ENCODE results near the gene SLC16A14.
A peak's percentile ranks its signal among the peaks of the same experiment; 100 is the strongest.

The SLC16A14 gene

GRCh38 chr2:230023313-230023712 is 45.4 kb downstream of the SLC16A14 start:
- no peak for DNase-seq

GRCh38 chr2:230019742-230020141 is 49.0 kb downstream of the SLC16A14 start:
- no peak for DNase-seq

DNA sequence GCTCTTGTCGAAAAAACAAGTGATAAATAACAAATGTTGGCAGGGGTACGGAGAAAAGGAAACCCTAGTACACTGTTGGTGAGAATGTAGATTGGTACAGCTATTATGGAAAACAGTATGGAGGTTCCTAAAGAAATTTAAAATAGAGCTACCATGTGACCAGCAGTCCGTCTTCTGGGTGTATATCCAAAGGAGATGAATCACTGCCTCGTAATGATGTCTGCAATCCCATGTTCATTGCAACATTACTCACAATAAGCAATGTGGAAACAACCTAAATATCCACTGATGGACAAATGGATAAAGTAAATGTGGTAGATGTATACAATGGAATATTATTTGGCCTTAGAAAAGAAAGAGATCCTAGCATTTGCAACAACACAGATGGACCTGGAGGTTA is 50.6 kb downstream of the SLC16A14 start:
- DNase-seq, result no peak

- DNase-seq, result no peak
These were observed 51.9 kb downstream of the SLC16A14 start for GRCh38 chr2:230016844-230017243.

DNA sequence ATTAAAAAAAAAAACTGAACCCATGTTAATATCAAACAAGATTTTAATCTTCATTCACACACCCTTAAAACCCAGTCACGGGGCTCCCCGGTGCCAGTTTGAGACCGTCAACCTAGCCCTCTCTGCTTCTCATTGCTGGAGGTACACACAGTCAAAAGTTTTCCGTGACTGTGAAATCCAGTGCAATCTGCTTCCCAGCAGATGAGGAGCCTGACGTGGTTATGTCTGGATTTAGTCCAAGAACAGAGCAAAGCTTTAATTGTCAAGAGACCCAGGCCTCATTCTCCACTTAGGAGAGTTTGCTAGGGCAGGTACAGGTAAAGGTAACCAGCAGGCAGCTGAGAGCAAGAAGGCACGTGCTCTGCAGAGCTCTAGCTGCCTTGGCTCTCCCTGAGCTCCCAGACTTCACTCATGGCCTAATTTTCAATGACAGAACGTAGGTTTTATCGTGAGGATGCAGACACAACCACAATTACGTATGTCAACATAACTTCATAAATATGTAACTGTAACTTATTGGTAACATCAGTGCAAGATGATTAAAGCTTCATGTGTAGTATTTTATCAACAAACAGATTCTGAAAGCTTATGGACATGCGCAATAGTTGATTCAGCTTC is 56.3 kb downstream of the SLC16A14 start:
- peak; percentile 12 for DNase-seq

DNA sequence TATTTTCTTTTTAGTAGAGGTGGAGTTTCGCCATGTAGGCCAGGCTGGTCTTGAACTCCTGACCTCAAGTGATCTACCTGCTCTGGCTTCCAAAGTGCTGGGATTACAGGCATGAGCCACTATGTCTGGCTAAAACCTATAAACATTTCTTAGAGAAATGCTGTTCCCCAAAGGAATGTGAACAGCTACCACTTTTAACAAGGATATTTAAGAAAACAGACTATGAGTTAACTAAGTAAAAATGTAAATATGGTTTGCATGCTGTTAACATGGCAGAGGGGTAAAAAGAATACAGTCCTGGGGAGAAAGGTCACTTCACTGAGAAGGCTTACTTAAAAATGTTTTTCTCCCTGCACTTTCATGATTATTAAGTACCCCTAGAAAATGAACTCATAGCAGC is 57.1 kb downstream of the SLC16A14 start:
- DNase-seq, result no peak

- no peak for DNase-seq
These were observed 58.2 kb downstream of the SLC16A14 start for GRCh38 chr2:230010501-230010900.

- no peak for DNase-seq
These were observed 60.0 kb downstream of the SLC16A14 start for GRCh38 chr2:230008708-230009066.

GRCh38 chr2:230007931-230008707 is 60.6 kb downstream of the SLC16A14 start:
- peak; percentile 3 for DNase-seq

GRCh38 chr2:230000118-230000841 is 68.4 kb downstream of the SLC16A14 start:
- DNase-seq, result no peak

GRCh38 chr2:229997565-229997964 is 71.2 kb downstream of the SLC16A14 start:
- DNase-seq, result no peak

DNA sequence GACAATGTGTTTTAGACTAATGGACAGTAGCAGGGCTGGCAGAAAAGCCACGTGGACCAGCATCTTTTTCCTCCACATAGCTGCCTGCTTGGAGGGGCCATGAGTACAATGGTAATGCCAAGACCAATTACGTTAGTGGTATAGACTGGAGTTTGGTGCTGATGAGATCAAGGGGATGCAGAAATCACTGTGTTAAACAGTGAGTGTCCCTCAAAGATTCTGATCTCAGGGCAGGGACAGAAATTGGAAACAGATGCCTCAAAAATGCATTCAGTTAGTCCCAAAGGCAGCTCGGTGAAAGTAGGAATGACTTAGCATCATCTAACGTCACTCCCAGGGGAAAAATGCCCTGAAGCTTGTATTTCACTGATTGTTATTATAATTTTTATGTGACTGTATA is 72.4 kb downstream of the SLC16A14 start:
- no peak for DNase-seq

DNA sequence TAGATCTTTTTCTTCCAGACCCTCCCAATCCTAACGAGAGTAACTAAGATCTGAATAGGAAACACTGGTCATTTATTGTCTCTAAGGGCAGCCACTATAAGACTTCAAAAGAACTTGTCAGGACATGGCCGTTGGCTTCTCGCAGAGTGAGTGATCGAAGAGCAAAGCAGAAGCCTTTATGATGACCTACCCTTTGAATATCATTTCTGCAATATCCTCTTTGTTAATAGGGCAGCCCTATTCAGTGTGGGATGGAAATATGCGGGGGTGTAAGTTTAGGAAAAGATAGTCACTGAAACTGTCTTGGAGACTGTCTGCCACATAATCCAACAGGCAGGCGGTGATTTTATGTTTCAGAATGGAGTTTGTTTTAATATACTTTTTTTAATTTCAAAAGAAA is 75.5 kb downstream of the SLC16A14 start:
- DNase-seq, result no peak

Data from NCI-H2171 treated with DMSO at 0.1 percent for 48 hours (cell line).